ENCODE data around the gene APLP2. TPM values are rescaled to one million over a fixed set of nuclear protein-coding genes. Genes with fewer than 3 reads are reported as not detected.
A peak's percentile ranks its signal among the peaks of the same experiment; 100 is the strongest.

APLP2 gene
- total and polyA plus RNA-seq, 2 of the 13 experiments (the other 11 are each of a cell fraction or from before 2014, with no cell fraction given): 315 to 594 TPM

- TF ChIP-seq TIGD3 (CRISPR knock-in tag; IDR thresholded peaks at IDR 0.05; ENCODE audit: borderline replicate concordance) (no peak), RFX1 (IDR thresholded peaks at IDR 0.05) (no peak), ZNF660 (CRISPR knock-in tag; IDR thresholded peaks at IDR 0.05; ENCODE audit: borderline replicate concordance, low read depth) (no peak), ZMYM2 (CRISPR knock-in tag; IDR thresholded peaks at IDR 0.05) (no peak), ZNF17 (CRISPR knock-in tag; IDR thresholded peaks at IDR 0.05) (no peak), ZNF12 (CRISPR knock-in tag; IDR thresholded peaks at IDR 0.05) (peak; percentile 60; the same call in 1 of the 2 replicates), TBX2 (CRISPR knock-in tag; IDR thresholded peaks at IDR 0.05; ENCODE audit: borderline replicate concordance) (peak; percentile 74; the same call in 1 of the 2 replicates), FOXO4 (CRISPR knock-in tag; conservative IDR thresholded peaks at IDR 0.05) (no peak), ZNF143 (CRISPR knock-in tag; IDR thresholded peaks at IDR 0.05) (no peak), ZSCAN31 (CRISPR knock-in tag; IDR thresholded peaks at IDR 0.05; ENCODE audit: low read depth) (no peak), ZNF329 (CRISPR knock-in tag; IDR thresholded peaks at IDR 0.05; ENCODE audit: low read depth) (no peak), ZBTB21 (CRISPR knock-in tag; IDR thresholded peaks at IDR 0.05) (0 out of 2 replicates have a peak, but pooled peaks have one; percentile 58), ZNF839 (CRISPR knock-in tag; IDR thresholded peaks at IDR 0.05; ENCODE audit: borderline replicate concordance) (no peak), GZF1 (CRISPR knock-in tag; IDR thresholded peaks at IDR 0.05) (no peak), ZNF557 (CRISPR knock-in tag; IDR thresholded peaks at IDR 0.05) (no peak), ZNF619 (CRISPR knock-in tag; IDR thresholded peaks at IDR 0.05) (no peak)
- TF ChIP-seq, protein P1, sequence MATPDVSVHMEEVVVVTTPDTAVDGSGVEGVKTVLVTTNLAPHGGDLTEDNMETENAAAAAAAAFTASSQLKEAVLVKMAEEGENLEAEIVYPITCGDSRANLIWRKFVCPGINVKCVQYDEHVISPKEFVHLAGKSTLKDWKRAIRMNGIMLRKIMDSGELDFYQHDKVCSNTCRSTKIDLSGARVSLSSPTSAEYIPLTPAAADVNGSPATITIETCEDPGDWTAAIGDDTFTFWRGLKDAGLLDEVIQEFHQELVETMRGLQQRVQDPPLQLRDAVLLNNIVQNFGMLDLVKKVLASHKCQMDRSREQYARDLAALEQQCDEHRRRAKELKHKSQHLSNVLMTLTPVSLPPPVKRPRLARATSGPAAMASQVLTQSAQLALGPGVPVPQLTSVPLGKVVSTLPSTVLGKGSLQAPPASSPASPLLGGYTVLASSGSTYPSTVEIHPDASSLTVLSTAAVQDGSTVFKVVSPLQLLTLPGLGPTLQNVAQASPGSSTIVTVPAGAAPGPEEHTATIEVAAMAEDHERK (CRISPR knock-in tag; IDR thresholded peaks at IDR 0.05; ENCODE audit: low read depth): no peak
- TF ChIP-seq, protein P2, sequence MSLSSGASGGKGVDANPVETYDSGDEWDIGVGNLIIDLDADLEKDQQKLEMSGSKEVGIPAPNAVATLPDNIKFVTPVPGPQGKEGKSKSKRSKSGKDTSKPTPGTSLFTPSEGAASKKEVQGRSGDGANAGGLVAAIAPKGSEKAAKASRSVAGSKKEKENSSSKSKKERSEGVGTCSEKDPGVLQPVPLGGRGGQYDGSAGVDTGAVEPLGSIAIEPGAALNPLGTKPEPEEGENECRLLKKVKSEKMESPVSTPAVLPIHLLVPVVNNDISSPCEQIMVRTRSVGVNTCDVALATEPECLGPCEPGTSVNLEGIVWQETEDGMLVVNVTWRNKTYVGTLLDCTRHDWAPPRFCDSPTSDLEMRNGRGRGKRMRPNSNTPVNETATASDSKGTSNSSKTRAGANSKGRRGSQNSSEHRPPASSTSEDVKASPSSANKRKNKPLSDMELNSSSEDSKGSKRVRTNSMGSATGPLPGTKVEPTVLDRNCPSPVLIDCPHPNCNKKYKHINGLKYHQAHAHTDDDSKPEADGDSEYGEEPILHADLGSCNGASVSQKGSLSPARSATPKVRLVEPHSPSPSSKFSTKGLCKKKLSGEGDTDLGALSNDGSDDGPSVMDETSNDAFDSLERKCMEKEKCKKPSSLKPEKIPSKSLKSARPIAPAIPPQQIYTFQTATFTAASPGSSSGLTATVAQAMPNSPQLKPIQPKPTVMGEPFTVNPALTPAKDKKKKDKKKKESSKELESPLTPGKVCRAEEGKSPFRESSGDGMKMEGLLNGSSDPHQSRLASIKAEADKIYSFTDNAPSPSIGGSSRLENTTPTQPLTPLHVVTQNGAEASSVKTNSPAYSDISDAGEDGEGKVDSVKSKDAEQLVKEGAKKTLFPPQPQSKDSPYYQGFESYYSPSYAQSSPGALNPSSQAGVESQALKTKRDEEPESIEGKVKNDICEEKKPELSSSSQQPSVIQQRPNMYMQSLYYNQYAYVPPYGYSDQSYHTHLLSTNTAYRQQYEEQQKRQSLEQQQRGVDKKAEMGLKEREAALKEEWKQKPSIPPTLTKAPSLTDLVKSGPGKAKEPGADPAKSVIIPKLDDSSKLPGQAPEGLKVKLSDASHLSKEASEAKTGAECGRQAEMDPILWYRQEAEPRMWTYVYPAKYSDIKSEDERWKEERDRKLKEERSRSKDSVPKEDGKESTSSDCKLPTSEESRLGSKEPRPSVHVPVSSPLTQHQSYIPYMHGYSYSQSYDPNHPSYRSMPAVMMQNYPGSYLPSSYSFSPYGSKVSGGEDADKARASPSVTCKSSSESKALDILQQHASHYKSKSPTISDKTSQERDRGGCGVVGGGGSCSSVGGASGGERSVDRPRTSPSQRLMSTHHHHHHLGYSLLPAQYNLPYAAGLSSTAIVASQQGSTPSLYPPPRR (CRISPR knock-in tag; IDR thresholded peaks at IDR 0.05; ENCODE audit: borderline replicate concordance): no peak
- TF ChIP-seq, protein P3, sequence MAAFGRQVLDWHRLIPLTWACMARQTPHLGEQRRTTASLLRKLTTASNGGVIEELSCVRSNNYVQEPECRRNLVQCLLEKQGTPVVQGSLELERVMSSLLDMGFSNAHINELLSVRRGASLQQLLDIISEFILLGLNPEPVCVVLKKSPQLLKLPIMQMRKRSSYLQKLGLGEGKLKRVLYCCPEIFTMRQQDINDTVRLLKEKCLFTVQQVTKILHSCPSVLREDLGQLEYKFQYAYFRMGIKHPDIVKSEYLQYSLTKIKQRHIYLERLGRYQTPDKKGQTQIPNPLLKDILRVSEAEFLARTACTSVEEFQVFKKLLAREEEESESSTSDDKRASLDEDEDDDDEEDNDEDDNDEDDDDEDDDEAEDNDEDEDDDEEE (CRISPR knock-in tag; IDR thresholded peaks at IDR 0.05): no peak
- TF ChIP-seq, protein P4, sequence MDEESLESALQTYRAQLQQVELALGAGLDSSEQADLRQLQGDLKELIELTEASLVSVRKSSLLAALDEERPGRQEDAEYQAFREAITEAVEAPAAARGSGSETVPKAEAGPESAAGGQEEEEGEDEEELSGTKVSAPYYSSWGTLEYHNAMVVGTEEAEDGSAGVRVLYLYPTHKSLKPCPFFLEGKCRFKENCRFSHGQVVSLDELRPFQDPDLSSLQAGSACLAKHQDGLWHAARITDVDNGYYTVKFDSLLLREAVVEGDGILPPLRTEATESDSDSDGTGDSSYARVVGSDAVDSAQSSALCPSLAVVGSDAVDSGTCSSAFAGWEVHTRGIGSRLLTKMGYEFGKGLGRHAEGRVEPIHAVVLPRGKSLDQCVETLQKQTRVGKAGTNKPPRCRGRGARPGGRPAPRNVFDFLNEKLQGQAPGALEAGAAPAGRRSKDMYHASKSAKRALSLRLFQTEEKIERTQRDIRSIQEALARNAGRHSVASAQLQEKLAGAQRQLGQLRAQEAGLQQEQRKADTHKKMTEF (CRISPR knock-in tag; IDR thresholded peaks at IDR 0.05): peak; percentile 86
Measured at GRCh38 chr11:130124096-130124495, 54.4 kb downstream of the APLP2 start (continued).

Measured in HepG2 (cell line).